AG08395 (cell line): ENCODE measurements around the gene CCNK.

Experiments used
- DNase-seq: peaks from one replicate; pipeline ENCODE4 v3.0.0; 2012; ENCODE audit warnings: mixed read lengths, low spot score

The CCNK gene

DNA sequence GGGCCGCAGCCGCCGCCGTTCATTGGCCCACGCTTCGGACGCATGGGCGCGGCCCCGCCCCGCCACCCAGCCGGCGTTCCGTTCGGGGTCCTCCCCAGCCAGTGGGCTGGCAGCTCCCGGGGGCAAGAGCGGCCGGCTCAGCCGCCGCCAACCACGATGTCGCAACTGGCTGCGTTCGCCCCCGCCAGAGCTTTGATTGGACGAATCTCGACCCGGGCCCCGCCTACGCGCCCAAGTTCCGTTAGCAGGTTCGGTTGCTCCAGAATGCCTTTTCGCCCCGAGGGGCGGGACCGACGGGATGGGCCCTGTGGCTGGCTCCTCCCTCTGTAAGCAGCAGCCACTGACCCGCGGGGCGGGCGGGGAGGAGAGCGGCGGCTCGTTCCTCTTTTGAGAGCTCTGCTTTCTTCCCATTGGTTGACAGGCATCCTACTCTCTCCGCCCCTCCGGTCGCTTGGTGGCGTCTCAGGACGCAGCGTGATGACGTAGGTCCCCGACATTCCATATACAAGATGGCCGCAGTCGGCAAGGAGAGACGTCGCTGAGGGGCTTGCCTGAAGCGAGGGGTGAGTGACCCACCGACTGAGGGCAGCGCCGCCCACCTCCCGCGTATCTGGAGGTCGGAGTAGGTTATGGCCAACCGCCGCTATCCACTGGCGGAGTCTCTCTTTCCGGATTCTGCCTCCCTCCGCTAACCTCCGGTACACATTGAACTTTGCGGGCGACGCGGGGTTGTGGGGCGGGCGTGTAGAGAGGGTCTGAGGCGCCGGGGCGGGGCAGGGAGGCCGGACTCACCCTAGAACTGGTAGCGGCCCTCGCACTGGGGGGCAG lies at the start of gene CCNK:
Gene CCNK, plus strand, starts transcription at position 493 of the 828 bp plus-strand sequence. CDS start 11,269 bp downstream, outside the sequence.
- peak; percentile 99 for DNase-seq

DNA sequence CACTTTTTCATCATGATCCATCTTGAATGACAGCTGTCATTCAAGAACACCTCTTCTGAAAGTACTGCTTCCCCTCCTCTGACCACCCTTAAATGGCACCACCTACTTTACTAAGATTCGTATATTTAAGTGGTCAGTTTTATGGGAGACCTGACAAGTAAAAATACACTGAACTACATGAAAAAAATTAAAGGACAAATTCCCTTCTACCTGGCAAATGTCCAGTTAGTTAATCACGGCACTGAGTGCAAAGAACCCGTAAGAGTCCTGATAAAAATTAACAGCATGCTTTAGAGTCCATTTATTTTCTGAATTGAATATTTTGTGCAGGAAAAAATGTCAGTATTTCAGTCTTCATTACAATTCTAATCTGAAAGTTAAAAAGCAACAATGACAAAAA lies 49.2 kb upstream of the CCNK start:
- no peak for DNase-seq

DNA sequence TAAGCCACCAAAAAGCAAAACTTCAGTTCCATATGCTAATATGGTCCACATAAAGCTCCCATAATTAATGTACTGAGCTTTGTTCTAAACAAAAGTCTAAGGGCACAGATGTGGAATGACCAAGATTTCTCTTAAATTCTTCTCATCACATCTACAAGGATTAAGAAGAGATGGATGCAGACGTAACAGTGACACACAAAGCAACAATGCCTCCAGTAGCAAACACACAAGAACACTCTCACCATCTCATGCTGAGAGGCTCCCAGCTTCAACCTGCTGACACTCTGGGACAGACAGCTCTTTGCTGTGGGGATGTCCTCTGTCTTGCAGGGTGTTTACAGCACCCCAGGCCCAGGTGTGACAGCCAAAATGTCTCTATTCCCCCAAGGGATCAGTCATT lies 48.7 kb upstream of the CCNK start:
- DNase-seq: no peak

DNA sequence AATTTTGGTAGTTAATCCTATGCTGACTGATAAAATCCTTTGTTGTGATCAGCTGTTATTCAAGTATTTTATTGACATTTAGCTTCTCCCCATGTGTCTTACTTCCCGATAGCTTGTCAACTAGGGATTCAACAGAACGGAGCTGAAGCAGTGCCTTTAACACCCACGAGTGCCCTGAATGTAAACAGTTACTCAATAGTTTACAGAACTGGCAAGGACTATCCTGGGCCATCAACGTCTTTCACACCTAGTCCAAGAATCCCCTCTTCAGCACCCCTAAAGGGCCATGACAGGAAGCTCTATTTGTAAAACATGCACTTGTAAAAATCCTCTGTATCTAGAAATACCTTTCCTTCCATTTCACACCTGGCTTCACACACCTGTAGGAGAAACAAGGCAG lies 45.9 kb upstream of the CCNK start:
- no peak for DNase-seq

DNA sequence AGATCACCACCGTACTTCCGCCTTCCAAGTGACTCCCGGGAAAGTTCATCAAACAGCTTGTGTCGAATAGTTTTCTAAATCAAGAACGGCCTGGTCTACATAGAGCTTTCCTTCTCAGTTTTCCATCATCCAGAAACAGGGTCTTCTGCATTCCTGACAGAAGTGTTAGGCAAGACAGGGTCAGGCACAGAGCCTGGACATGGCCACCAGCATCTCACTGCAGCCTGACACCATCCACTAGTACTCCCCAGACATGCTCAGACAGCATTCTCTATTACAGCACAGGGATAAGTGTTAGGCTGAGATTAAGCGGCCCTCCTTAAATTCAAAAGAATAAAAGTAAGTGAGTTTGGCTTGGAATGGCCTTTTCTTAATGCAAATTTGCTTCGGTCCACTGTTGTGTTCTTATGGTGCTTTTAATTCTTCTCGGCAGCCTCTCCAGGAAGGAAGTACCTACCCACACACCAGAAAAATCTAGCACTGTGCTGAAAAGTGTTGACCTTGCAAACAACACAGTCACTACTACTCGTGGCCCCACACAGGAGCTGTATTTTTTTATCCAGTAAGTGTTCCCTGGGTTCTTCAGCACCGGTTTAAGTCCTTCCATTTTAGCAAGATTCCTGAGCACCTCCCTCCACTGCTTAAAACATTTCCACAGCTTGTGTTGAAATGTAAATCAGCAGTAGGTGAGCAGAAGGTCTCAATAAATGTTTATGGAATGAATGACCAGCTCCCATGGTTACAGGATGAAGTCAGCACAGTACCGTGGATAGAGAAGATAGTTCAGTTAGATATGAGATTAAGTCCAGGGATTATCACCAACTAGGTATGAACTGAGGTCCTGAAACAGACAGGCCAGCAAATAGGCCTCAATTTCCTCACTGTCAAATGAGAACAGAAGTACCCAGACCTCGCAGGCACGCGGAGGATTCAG lies 44.7 kb upstream of the CCNK start:
- no peak for DNase-seq

DNA sequence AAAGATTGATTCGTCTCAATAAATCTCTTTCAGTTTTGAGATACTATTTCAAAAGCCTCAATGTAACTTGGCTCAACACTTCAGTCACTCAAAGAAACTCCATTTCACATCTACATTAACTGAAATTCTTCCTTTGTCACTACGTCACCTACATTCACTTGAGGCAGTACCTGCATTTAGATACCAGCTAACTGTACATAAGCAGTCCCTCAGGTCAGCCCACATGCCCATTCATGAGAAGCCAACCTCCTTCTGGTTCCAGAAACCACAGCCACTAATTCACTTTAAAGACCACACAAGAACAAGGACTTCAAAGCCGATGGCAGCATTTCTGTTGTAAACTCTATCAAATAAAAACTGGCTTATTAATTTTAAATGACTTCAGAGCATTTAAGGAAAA lies 43.5 kb upstream of the CCNK start:
- no peak for DNase-seq

DNA sequence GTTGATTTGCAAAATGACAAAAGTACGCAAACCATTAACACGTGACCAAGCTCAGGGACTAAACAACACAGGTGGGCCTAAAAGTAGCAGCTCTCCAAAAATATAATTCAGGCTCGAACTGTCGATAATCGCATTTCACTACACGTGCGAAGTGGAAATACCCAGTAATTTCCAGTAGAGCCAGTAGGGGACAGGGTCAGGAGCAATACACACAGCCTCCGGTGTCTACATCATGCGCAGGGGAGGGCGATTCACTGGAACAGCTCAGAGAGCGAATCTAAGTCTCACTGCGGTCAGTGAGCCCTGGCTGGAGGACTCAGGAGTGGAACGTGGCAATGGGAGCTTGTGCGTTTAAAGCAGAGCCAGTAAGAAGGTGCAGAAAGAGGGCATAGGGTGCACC lies 40.9 kb upstream of the CCNK start:
- no peak for DNase-seq

DNA sequence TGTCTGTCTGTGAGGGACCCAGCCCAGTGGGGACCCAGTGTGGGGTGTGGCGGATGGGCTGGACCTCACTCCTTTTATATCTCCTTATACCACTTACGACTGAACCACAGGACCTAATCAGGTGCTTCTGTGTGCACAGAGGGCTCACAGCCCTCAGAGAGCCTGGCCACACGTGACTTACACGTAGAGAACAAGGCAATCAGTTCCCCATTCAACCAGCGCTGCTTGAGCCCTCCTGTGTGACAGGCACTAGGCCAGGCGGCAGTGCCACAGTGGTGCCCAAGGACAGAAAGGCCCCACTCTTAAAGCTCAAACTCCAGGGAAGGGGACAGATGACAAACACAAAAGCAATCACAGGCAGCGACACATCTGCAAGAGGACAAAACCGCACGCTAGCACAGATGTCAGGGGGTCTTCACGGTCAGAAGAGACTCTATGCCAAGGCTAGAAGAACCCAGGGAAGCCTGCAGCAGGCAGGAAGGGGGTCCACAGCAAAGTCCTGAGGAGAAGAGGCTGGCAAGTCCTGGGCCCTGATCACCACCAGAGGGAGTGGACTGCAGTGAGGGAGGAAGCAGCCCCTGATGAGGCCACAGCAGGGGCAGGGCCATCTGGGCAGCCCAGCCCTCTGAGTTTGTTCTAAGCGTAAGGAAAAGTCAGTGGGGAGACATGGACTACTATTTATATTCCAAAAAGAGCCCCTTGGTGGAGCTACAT lies 39.9 kb upstream of the CCNK start:
- DNase-seq: no peak

DNA sequence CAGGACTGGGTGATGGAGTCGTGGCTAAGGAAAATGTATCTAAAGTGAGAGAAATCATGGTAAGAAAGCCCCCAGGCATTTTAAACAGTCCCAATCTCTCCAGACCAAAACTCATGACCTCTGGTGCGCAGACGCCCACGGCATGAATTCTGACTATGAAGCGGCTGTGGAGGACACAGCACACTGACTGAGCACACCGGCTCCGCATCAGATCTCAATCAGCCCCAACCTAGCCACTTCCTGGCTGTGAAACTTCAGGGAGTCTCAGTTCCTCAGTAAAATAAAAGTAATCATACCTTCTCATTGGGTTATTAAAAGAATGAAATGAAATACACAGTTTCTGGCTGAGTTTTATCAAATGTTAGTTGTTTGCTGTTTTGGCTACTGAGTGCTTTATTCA lies 39.3 kb upstream of the CCNK start:
- DNase-seq: no peak

DNA sequence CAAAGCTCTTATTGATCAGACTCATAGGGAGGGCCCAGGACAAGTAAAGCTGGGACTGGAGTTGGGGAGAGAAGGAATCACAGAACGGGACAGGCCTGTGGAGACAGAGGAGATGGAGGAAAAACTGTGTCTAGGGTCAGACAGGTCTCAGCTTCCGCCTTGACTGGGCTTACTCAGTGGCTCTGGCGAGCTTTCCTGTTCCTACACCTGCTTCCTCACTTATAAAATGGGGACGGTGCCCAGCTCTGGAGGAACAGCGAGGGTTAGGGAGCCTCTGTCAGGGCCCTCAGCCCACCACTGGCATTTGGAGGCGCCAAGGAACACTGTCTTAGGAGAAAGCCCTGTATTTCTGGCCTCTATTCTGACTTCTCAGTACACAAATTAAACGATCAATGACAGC lies 35.3 kb upstream of the CCNK start:
- DNase-seq: no peak

DNA sequence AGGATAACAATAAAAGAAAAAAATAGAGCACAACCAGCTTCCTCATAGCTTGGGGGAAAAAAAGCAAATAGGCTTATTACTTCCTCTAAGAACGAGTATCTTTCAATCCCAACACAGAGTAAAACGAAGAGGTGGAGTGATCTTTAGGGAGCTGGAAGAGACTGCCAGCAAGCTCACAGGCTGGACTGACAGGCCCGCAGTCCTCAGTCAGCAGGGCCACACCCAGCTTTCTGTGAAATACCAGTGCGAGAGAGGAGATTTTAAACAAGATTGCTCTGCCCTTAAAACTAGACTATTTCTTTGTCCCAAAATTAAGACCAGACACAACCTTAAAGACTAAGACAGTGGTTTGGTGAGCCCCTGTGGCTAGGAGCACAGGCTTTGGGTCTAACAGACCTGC lies 33.5 kb upstream of the CCNK start:
- no peak for DNase-seq

DNA sequence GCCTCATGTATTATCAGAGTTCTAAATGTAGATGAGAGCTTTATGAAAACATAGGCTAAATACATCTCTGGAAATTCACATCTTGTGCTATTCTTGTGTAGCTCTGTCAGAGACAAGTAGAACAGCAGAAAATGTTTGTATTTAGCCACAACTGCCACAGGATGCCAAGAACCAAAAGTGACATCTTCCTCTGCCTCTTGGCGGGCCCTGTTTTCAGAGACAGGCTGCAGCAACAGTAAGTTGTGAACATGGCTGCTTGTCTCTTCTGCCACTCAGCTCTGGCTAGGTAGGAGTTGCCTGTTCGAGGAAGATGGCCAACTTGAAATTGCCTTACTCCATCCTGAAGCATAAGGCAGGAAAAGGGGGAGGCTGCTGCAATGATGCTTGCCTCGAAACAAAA lies 30.9 kb upstream of the CCNK start:
- DNase-seq: no peak

DNA sequence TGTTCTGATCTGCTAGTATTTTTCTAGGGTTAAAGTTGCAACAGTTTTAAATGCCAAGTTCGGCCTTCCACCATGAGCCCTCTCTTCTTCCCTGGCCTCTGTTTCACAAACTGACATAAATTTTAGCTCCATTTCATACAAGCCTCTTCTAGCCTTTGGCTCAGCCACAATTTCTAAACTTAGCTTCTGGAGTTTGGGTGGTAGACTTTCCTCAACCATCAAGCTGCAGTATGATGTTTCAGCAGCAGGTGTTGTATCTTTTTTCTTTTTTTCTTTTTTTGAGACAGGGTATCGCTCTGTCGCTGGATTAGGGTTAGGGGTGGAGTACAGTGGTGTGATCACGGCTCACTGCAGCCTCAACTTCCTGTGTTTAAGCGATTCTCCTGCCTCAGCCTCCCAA lies 30.0 kb upstream of the CCNK start:
- no peak for DNase-seq

DNA sequence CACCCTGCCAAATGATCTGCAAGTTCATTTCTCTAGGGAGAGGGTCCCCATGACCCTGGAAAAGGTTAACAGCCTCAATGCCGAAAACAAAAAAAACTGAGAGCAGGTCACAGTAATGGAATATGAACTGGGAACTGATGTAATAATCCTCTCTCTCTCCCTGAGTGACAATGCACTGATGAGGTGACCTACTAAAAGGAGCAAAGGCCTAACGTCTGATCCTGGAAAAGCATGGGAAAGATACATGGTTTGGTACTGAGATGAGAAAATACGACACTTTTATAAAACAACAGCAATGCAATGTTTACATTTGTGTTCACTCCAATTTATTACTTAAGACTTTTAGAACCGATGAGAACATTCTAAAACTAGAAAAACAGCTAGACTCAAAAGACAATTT lies 28.2 kb upstream of the CCNK start:
- DNase-seq: no peak

DNA sequence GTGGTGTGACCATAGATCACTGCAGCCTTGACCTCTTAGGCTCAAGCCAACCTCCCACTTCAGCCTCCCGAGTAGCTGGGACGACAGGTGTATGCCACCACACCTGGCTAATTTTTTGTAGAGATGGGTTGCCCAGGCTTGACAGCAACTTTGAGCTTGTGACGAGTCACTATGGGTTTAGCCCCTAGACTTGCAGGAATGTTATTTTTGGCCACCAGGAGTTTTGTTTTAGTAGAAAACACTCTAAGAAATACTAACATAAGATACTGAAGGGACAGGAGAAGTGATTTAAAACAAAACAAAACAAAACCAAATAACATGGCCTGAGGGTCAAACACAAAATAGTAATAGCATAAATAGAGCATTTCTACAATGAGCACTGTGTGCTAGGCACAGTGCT lies 27.0 kb upstream of the CCNK start:
- DNase-seq: no peak

DNA sequence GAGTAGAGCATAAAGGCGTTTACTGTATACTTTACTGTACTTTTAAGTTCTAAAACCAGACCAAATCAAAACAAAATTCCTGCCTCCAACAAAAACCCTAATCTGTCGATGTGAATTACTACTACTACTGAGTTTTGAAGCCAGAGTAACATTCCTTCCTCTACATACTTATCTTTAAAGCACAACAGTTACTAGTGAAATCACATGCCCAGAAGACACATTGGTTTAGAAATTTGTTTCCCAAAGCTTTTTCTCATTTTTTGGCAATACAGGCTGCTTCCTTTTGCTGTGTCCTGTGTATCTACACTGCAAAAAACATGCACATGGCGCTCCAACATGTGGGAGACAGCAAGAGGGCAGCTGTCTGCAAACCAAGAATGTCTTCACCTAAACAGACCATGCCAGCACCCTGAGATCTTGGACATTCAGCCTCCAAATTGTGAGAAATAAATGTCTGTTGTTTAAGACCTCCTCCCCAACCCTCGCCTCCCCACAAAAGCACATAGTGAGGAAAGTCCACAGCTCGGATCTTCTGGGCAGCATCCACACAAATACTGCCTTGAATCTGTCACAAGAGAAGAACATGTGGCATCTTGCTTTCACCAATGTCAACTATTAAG lies 21.6 kb upstream of the CCNK start:
- peak; percentile 3 for DNase-seq

DNA sequence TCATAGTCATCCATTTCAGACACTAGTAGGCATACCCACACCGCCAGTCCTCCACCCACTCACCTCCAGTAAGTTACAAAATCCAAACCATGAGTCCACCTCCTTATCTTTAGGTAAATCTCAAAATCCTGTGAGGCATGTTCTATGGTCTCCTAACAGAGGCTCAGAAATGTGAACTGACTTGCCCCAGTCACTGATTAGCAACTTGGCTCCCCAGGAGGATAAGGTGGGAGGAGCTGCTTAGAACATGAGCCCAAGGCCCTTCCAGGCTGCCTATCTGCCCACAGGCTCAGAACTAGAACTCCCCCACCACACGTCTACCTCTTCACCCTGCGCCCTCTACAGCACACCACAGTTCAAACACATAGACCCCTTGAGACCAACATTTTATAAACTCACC lies 20.4 kb upstream of the CCNK start:
- no peak for DNase-seq

DNA sequence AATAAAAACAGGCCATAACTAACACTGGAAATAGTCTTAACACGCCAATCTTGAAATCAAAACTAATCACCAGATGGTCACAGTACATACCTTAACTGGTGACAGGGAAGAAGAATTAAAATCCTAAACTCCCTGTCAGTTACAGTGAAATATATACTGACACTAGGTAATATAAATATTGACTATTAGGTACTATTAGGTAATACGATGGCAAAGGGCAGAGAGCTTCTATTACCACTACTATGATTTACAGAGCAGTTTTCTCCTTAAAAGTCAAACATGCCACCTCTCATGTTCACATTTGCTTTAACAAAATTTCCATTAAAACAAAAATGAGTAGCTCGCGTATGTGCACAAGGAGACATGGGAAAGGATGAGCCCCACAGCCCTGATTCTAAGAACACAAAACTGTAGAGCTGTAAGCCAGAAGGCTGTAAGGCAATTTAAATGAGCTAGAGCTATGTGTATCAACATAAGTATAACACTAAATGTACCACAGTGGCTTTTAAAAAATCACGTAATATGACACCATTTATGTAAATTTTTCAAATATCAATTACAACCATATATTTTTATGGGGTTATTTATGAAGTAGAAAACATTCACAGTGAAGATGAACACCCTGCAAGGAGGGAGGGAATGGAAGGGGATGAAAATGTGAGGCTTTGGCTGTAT lies 19.7 kb upstream of the CCNK start:
- no peak for DNase-seq

DNA sequence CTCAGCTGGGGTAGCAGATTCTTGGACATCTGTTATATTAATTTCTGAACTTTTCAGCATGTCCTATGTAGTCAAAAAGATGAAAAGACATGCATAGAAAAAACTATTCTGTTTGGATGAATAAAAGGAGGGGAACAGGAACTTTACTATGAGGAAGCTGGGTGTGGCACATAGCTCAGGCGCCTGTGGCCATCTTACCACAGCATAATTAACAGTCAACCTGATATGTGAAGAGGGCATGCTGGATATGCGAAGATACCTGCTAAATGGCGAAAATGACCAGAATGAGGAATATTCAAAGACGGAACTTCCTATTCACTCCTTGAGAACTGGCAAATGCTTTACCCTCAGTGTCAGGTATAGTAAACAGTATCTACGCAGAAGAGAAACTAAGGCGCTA lies 19.0 kb upstream of the CCNK start:
- DNase-seq: no peak

DNA sequence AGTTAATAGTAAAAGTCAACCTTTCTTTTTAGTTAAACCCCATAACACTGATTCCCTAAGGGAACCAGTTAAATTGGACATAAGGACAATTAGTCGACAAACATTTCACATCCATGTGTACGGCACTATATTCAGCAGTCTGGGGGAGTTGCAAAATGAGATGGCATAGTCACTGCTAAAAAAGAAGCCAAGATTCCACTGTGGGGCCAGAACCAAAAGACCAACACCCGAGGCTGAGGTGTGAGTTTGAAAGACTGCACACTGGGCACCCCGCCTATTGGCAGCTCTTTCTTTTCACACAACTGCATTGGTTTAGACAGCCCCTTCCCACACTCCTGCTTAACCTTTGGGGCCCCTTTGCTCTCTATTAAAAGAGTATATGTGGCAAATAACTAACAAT lies 17.2 kb upstream of the CCNK start:
- no peak for DNase-seq

DNA sequence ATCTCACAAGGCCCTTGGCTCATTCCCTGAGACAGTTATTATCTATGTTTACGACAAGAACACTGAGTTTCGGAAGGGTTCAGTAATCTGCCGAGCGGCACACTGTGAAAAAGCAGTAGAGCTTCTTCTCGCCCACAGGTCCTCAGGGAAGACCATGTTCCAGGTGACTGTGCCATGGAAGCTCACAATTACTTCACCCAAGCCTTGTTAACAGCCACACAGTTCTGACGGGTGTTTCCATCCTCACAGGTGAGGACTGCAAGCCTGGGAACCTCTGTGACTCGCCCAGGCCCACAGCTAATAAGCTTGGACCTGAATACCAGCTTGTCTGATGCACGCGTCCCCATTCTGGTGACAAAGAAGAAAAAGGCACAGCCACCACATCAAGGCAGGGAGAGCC lies 15.9 kb upstream of the CCNK start:
- no peak for DNase-seq

DNA sequence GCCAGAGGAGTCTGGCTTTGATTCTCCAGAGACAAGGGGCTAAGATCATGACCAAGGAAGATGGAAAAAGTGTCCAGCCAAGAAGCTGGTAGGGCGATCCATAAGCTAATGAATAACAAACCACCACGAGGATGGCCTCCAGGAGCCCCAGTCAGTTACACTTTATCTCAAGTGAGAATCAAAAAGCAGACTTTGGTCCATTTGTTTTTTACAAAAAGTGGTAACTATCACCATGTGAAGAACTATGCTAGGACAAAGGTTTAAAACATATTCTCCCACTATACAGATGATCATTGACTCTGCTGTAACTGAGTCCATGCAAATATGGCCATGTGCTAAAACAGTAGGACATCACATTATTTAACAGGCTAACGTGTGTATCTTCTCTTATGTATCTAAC lies 14.5 kb upstream of the CCNK start:
- DNase-seq: no peak
